GM23248 (cell line): ENCODE results near the gene MAML3. TPM values are rescaled to one million over a fixed set of nuclear protein-coding genes. Genes with fewer than 3 reads are reported as not detected.

Source experiments
- DNase-seq: peaks from one replicate; pipeline ENCODE4 v3.0.0-alpha.2; 2015
- H2AFZ ChIP-seq: fragments of 200-600 bp; sonication (generic); 2 replicates; pipeline ENCODE4 v1.6.1; 2016; ENCODE audit warnings: antibody characterized with exemption
- H3F3A ChIP-seq: fragments of 200-600 bp; sonication (generic); 2 replicates; pipeline ENCODE4 v1.6.1; 2016; ENCODE audit warnings: mild to moderate bottlenecking, antibody characterized with exemption, mixed run types; ENCODE audit not compliant: insufficient read depth
- H3K27ac ChIP-seq: fragments of 200-600 bp; sonication (generic); 2 replicates; pipeline ENCODE4 v1.5.1; 2016; ENCODE audit warnings: mild to moderate bottlenecking
- H3K27me3 ChIP-seq: fragments of 200-600 bp; sonication (generic); replicated peaks from 2 replicates; pipeline ENCODE4 v1.6.1; 2016; ENCODE audit warnings: mild to moderate bottlenecking; ENCODE audit not compliant: insufficient read depth
- H3K36me3 ChIP-seq: fragments of 200-600 bp; sonication (generic); 2 replicates; pipeline ENCODE4 v1.6.1; 2016; ENCODE audit warnings: low read depth, mild to moderate bottlenecking
- H3K4me1 ChIP-seq: fragments of 200-600 bp; sonication (generic); 2 replicates; pipeline ENCODE4 v1.6.1; 2016; ENCODE audit warnings: mild to moderate bottlenecking; ENCODE audit not compliant: insufficient read depth
- H3K4me2 ChIP-seq: fragments of 200-600 bp; sonication (generic); one replicate; pipeline ENCODE4 v1.6.1; 2016; ENCODE audit warnings: mild to moderate bottlenecking; ENCODE audit not compliant: unreplicated experiment
- H3K4me3 ChIP-seq: fragments of 200-600 bp; sonication (generic); 2 replicates; pipeline ENCODE4 v1.5.1; 2016; ENCODE audit warnings: mild to moderate bottlenecking
- H3K79me2 ChIP-seq: fragments of 200-600 bp; sonication (generic); 2 replicates; pipeline ENCODE4 v1.6.1; 2016; ENCODE audit warnings: mild to moderate bottlenecking; ENCODE audit not compliant: insufficient read depth
- H3K9ac ChIP-seq: fragments of 200-600 bp; sonication (generic); 2 replicates; pipeline ENCODE4 v1.6.1; 2016; ENCODE audit warnings: mild to moderate bottlenecking
- H3K9me2 ChIP-seq: fragments of 200-600 bp; sonication (generic); 2 replicates; pipeline ENCODE4 v1.6.1; 2016; ENCODE audit warnings: mixed run types, mild to moderate bottlenecking, moderate library complexity; ENCODE audit not compliant: insufficient read depth
- H3K9me3 ChIP-seq: fragments of 200-600 bp; sonication (generic); one replicate; pipeline ENCODE4 v1.6.1; 2017; ENCODE audit warnings: low read depth
- H4K20me1 ChIP-seq: fragments of 200-600 bp; sonication (generic); 2 replicates; pipeline ENCODE4 v1.6.0; 2016; ENCODE audit not compliant: insufficient read depth
- EZH2 ChIP-seq: fragments of 200-600 bp; sonication (generic); IDR thresholded peaks from 2 replicates; pipeline ENCODE4 v1.6.1; 2018; ENCODE audit warnings: antibody characterized with exemption, mild to moderate bottlenecking; ENCODE audit not compliant: insufficient read depth, poor library complexity, severe bottlenecking
- EZH2phosphoT487 ChIP-seq: fragments of 200-600 bp; sonication (generic); IDR thresholded peaks from 2 replicates; pipeline ENCODE4 v1.6.1; 2018; ENCODE audit warnings: antibody characterized with exemption, moderate library complexity, mild to moderate bottlenecking, low read depth; ENCODE audit not compliant: insufficient read depth
- WGBS, 2 experiments: methylation state at CpG; one replicate each; pipeline ENCODE4 v1.1.6; 2015 to 2017; ENCODE audit warnings: low lambda C conversion rate in 2 of 2, low coverage in 1 of 2; ENCODE audit errors: missing lambda C conversion rate in 2 of 2; 5-methylcytosine and 5-hydroxymethylcytosine counted together
- in situ Hi-C: fragments of 300-500 bp; cut with MboI; formaldehyde crosslinking; loops from 2 replicates; pipeline ENCODE4 v1.15.0; 2020
- polyA plus RNA-seq: library from polyadenylated mRNA; unstranded; fragments of >200 nt; fragmentation: Nextera tagmentation; extraction: Ambion mirVana; gene quantifications from 2 replicates; pipeline ENCODE4 v1.2.1, GENCODE V29; 2016
- total RNA-seq: library from RNA; depleted of rRNA; stranded (reverse); fragments of >200 nt; shearing (Covaris generic); gene quantifications from 2 replicates; pipeline ENCODE4 v1.2.3, GENCODE V29; 2014

The MAML3 gene
- total and polyA plus RNA-seq, 2 experiments from 2014 or later: 0.96 to 1.5 TPM

DNA sequence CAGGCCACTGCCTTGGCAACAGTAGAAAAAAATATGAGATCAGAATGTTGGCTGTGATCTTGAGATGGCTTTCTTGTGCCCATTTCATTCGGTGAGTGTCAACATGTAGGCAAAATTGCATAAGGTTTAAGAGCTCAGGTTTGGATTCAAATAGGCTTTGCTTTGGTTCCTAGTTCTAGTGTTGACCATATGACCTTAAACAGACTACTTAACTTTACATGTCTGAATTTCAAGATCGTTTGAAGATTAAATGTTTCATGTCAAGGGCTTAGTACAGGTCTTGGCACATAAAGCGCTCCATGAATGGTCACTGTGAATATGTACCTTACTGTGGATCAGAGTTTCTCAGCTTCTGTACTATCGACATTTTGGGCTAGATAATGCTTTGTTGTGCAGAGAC lies 284.2 kb downstream of the MAML3 start:
- H3K27me3 ChIP-seq: no peaks in the 10 kb centered on the region
- WGBS, 2 experiments: 92 to 97% methylated on average over 4 of the region's 4 CpGs
- H3K4me2 ChIP-seq: no peak overlapping the region
- H3K27ac ChIP-seq: no peak overlapping the region
- H3K9me3 ChIP-seq: no peaks in the 10 kb centered on the region
- in situ Hi-C loops: no loop called here
- no peak overlapping the region for H3K4me3 ChIP-seq
- no peak for TF ChIP-seq EZH2phosphoT487
- no peak overlapping the region for H3K9ac ChIP-seq
- H3K79me2 ChIP-seq: no peaks in the 10 kb centered on the region
- no peaks in the 10 kb centered on the region for H3K9me2 ChIP-seq
- H3K36me3 ChIP-seq: no peaks in the 10 kb centered on the region
- peaks cover 19% of the 10 kb centered on the region for H3F3A ChIP-seq
- H2AFZ ChIP-seq: no peak overlapping the region
- DNase-seq: no peak
- no peaks in the 10 kb centered on the region for H4K20me1 ChIP-seq
- H3K4me1 ChIP-seq: peaks cover 19% of the 10 kb centered on the region

DNA sequence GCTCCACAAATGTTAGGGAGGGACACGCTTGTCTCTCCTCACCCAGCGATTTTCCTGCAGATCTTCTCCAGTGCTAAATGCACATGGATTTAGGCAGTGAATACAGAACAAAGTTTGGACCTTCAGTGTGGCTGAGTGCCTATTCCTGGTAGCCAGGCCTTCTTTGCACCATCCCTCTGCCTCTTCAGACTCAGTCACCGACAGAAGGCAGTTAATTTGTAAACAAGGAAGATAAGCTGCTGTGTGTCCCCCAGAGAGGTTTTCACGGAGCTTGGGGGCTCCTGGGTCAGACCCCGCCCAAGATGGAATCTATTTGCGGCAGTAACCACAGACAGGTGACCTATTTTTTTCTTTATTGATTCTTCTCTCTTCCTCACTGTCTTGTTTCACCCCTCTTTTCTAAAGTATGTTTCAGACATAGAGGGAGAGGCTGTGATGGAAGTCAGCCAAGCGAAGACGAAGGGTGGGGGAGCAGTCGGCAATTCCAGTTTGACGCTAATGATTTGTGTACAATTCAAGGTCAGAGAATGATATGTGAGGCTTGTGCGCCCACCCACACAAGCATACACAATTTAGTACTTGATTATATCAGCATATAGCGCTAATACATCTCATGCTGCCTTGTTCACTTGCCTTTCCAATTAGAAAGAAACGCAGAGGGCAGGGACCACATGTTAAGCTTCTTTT lies 287.6 kb downstream of the MAML3 start:
- Histone ChIP-seq H3K4me2 (no peak overlapping the region), H3K4me1 (peaks cover under 1% of the 10 kb centered on the region; the same call in 1 of the 2 replicates), H3K4me3 (no peak overlapping the region), H4K20me1 (no peaks in the 10 kb centered on the region), H2AFZ (no peak overlapping the region), H3K9ac (no peak overlapping the region), H3K27me3 (no peaks in the 10 kb centered on the region), H3K36me3 (no peaks in the 10 kb centered on the region), H3K27ac (no peak overlapping the region), H3F3A (peaks cover 2% of the 10 kb centered on the region), H3K9me2 (no peaks in the 10 kb centered on the region), H3K9me3 (no peaks in the 10 kb centered on the region), H3K79me2 (no peaks in the 10 kb centered on the region)
- in situ Hi-C loops: no loop called here
- 85% methylated on average over 13 of the region's 13 CpGs for WGBS, 2 experiments
- no peak for DNase-seq
- TF ChIP-seq EZH2phosphoT487 (no peak), EZH2 (no peak)

- H3K9ac ChIP-seq: no peak overlapping the region
- no peaks in the 10 kb centered on the region for H3F3A ChIP-seq
- 90 to 92% methylated on average over 5 of the region's 5 CpGs for WGBS, 2 experiments
- H3K36me3 ChIP-seq: no peaks in the 10 kb centered on the region
- DNase-seq: no peak
- no peak overlapping the region for H2AFZ ChIP-seq
- no peaks in the 10 kb centered on the region for H3K27me3 ChIP-seq
- TF ChIP-seq EZH2phosphoT487: no peak
- no peak for TF ChIP-seq EZH2
- no peaks in the 10 kb centered on the region for H3K9me3 ChIP-seq
- no peaks in the 10 kb centered on the region for H4K20me1 ChIP-seq
- H3K79me2 ChIP-seq: no peaks in the 10 kb centered on the region
- H3K4me2 ChIP-seq: no peak overlapping the region
- H3K27ac ChIP-seq: no peak overlapping the region
- H3K4me1 ChIP-seq: no peaks in the 10 kb centered on the region
- no peaks in the 10 kb centered on the region for H3K9me2 ChIP-seq
- in situ Hi-C loops: no loop called here
- no peak overlapping the region for H3K4me3 ChIP-seq
Measured at GRCh38 chr4:139865537-139865936, 288.4 kb downstream of the MAML3 start.

GRCh38 chr4:139863531-139863930 lies 290.5 kb downstream of the MAML3 start:
- in situ Hi-C loops: no loop called here
- Histone ChIP-seq H4K20me1 (no peaks in the 10 kb centered on the region), H3K9ac (no peak overlapping the region), H3K4me1 (no peaks in the 10 kb centered on the region), H3K27ac (no peak overlapping the region), H2AFZ (no peak overlapping the region), H3K4me2 (no peak overlapping the region), H3K9me2 (no peaks in the 10 kb centered on the region), H3K9me3 (no peaks in the 10 kb centered on the region), H3F3A (no peaks in the 10 kb centered on the region), H3K4me3 (no peak overlapping the region), H3K79me2 (no peaks in the 10 kb centered on the region), H3K27me3 (no peaks in the 10 kb centered on the region), H3K36me3 (no peaks in the 10 kb centered on the region)
- WGBS, 2 experiments: 64 to 75% methylated on average over 3 of the region's 3 CpGs
- DNase-seq: no peak
- TF ChIP-seq EZH2: no peak
- no peak for TF ChIP-seq EZH2phosphoT487

- no peak for DNase-seq
- 88 to 90% methylated on average over 4 of the region's 4 CpGs for WGBS, 2 experiments
- Histone ChIP-seq H3K79me2 (no peaks in the 10 kb centered on the region), H3K9ac (no peak overlapping the region), H3K4me2 (no peak overlapping the region), H3K27me3 (no peaks in the 10 kb centered on the region), H3K4me1 (no peaks in the 10 kb centered on the region), H3K36me3 (no peaks in the 10 kb centered on the region), H3K4me3 (no peak overlapping the region), H3K9me2 (no peaks in the 10 kb centered on the region), H3K27ac (no peak overlapping the region), H3K9me3 (no peaks in the 10 kb centered on the region), H3F3A (no peaks in the 10 kb centered on the region), H2AFZ (no peak overlapping the region), H4K20me1 (no peaks in the 10 kb centered on the region)
- TF ChIP-seq EZH2phosphoT487 (no peak), EZH2 (no peak)
- in situ Hi-C loops: no loop called here
Measured at GRCh38 chr4:139861471-139861870, 292.5 kb downstream of the MAML3 start.
